ENCODE measurements around the gene SLC38A2.

Gene SLC38A2

GRCh38 chr12:46391630-46392029 lies 19.1 kb upstream of the SLC38A2 start:
- Histone ChIP-seq H3K9me3 (ENCODE audit: insufficient read depth, low read depth, low read length) (no peaks in the 10 kb centered on the region), H3K27me3 (ENCODE audit: insufficient read depth, low read length) (no peaks in the 10 kb centered on the region), H3K27ac (ENCODE audit: low read length) (no peak overlapping the region), H3K4me1 (ENCODE audit: insufficient read depth, low read length) (peaks cover 48% of the 10 kb centered on the region), H3K9ac (ENCODE audit: low read depth, low read length) (no peak overlapping the region), H3K36me3 (ENCODE audit: insufficient read depth, low read depth, low read length) (peaks cover 51% of the 10 kb centered on the region), H3K4me3 (ENCODE audit: low read length) (no peak overlapping the region)

- H3K9me3 ChIP-seq (ENCODE audit: insufficient read depth, low read depth, low read length): no peaks in the 10 kb centered on the region
- no peak overlapping the region for H3K9ac ChIP-seq (ENCODE audit: low read depth, low read length)
- no peaks in the 10 kb centered on the region for H3K27me3 ChIP-seq (ENCODE audit: insufficient read depth, low read length)
- peak overlapping the region; percentile 1 for H3K27ac ChIP-seq (ENCODE audit: low read length)
- peaks cover 49% of the 10 kb centered on the region for H3K36me3 ChIP-seq (ENCODE audit: insufficient read depth, low read depth, low read length)
- peaks cover 55% of the 10 kb centered on the region for H3K4me1 ChIP-seq (ENCODE audit: insufficient read depth, low read length)
- peak overlapping the region; percentile 12; the same call in 1 of the 2 replicates for H3K4me3 ChIP-seq (ENCODE audit: low read length)
These were observed 18.3 kb upstream of the SLC38A2 start for GRCh38 chr12:46390881-46391280.

DNA sequence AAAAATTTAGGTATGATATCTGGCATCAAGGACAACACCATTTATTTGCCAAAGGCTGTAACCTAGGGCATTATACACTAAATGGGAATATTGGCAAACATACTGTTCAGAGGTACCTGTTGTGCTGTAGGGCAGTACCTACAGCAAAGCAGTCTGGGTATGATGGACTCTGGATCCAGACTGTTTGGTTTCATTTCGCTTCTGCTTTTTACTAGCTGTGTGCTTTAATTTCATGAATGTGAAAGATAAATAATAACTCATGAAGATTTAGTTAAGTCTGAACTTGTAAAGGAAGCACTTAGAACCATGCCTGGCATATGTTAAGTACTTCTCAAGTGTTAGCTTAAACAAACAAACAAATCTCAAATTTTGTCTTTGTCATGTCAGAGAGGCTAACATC lies 17.7 kb upstream of the SLC38A2 start:
- no peaks in the 10 kb centered on the region for H3K9me3 ChIP-seq (ENCODE audit: insufficient read depth, low read depth, low read length)
- no peaks in the 10 kb centered on the region for H3K27me3 ChIP-seq (ENCODE audit: insufficient read depth, low read length)
- H3K4me3 ChIP-seq (ENCODE audit: low read length): no peak overlapping the region; the same call in 1 of the 2 replicates
- H3K27ac ChIP-seq (ENCODE audit: low read length): peak overlapping the region; percentile 1
- no peak overlapping the region for H3K9ac ChIP-seq (ENCODE audit: low read depth, low read length)
- H3K4me1 ChIP-seq (ENCODE audit: insufficient read depth, low read length): peaks cover 56% of the 10 kb centered on the region
- H3K36me3 ChIP-seq (ENCODE audit: insufficient read depth, low read depth, low read length): peaks cover 49% of the 10 kb centered on the region

DNA sequence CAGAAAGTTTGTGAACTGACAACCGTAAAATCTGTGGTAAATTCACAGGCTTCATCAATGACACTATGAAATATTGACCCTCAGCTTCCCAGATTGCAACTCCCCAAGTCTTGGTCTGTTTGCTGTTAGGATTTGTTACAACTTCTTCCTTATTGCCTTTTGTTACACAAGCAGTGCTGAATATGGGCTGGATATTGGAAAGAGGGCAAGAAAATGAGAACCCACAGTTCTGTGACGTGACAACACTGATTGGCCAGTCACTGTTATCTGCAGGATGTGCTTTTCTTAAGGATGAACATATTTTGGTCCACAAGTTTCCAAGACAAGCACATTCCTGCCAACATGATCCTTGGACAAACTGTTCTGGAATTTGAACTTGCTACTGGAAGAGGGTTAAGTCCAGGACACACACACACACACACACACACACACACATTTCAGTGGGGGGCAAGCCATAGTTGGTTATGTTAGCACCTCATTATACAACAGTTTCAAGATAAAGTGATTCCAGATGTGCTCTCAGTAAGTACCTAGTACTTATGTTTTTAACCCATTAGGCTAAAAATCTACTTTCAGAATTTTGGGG lies 16.6 kb upstream of the SLC38A2 start:
- no peak overlapping the region for H3K4me3 ChIP-seq (ENCODE audit: low read length)
- no peaks in the 10 kb centered on the region for H3K27me3 ChIP-seq (ENCODE audit: insufficient read depth, low read length)
- no peaks in the 10 kb centered on the region for H3K9me3 ChIP-seq (ENCODE audit: insufficient read depth, low read depth, low read length)
- H3K4me1 ChIP-seq (ENCODE audit: insufficient read depth, low read length): peaks cover 64% of the 10 kb centered on the region
- no peak overlapping the region for H3K27ac ChIP-seq (ENCODE audit: low read length)
- H3K36me3 ChIP-seq (ENCODE audit: insufficient read depth, low read depth, low read length): peaks cover 45% of the 10 kb centered on the region
- no peak overlapping the region for H3K9ac ChIP-seq (ENCODE audit: low read depth, low read length)

DNA sequence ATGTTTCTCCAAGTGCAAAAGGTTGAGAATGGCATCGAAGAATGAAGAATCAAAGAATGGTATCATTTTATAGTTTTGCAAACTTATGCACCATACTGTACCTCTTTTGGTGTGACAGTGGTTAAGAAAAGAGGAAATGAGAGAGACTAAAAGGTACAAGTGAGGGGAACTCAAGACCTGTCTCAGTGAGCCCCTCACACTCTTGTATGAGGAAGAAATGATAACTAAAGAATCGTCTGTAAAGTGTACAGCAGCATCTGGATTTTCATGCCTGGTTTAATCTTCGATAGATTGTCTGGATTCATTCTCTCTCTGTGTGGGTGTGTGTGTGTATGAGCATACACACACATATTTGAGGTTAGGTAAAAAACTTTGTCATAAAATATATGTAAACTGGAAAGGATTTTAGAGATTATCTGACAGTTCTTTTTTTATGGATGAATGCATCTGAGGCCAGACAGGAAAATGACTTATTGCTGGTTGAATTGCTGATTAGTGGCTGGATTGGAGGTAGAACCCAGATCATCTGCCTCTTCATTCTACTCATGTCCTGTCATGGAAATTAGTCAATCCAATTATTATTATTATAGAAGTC lies 16.0 kb upstream of the SLC38A2 start:
- no peak overlapping the region for H3K27ac ChIP-seq (ENCODE audit: low read length)
- no peak overlapping the region for H3K4me3 ChIP-seq (ENCODE audit: low read length)

GRCh38 chr12:46387670-46388069 lies 15.1 kb upstream of the SLC38A2 start:
- peak overlapping the region; percentile 62; the same call in 1 of the 2 replicates for H3K9ac ChIP-seq (ENCODE audit: low read depth, low read length)
- peaks cover 65% of the 10 kb centered on the region for H3K4me1 ChIP-seq (ENCODE audit: insufficient read depth, low read length)
- H3K27ac ChIP-seq (ENCODE audit: low read length): peak overlapping the region; percentile 6
- H3K27me3 ChIP-seq (ENCODE audit: insufficient read depth, low read length): no peaks in the 10 kb centered on the region
- H3K36me3 ChIP-seq (ENCODE audit: insufficient read depth, low read depth, low read length): peaks cover 36% of the 10 kb centered on the region
- peak overlapping the region; percentile 56; the same call in 1 of the 2 replicates for H3K4me3 ChIP-seq (ENCODE audit: low read length)
- no peaks in the 10 kb centered on the region for H3K9me3 ChIP-seq (ENCODE audit: insufficient read depth, low read depth, low read length)

More for the DNA sequence above, 16.0 kb upstream of the SLC38A2 start:
- Histone ChIP-seq H3K36me3 (ENCODE audit: insufficient read depth, low read depth, low read length) (peaks cover 39% of the 10 kb centered on the region), H3K27me3 (ENCODE audit: insufficient read depth, low read length) (no peaks in the 10 kb centered on the region), H3K4me1 (ENCODE audit: insufficient read depth, low read length) (peaks cover 64% of the 10 kb centered on the region), H3K9me3 (ENCODE audit: insufficient read depth, low read depth, low read length) (no peaks in the 10 kb centered on the region), H3K9ac (ENCODE audit: low read depth, low read length) (no peak overlapping the region)

- Histone ChIP-seq H3K9me3 (ENCODE audit: insufficient read depth, low read depth, low read length) (no peaks in the 10 kb centered on the region), H3K36me3 (ENCODE audit: insufficient read depth, low read depth, low read length) (peaks cover 33% of the 10 kb centered on the region), H3K9ac (ENCODE audit: low read depth, low read length) (peak overlapping the region; percentile 62), H3K4me3 (ENCODE audit: low read length) (peak overlapping the region; percentile 56), H3K27ac (ENCODE audit: low read length) (peak overlapping the region; percentile 6), H3K27me3 (ENCODE audit: insufficient read depth, low read length) (no peaks in the 10 kb centered on the region), H3K4me1 (ENCODE audit: insufficient read depth, low read length) (peaks cover 64% of the 10 kb centered on the region)
These were observed 14.5 kb upstream of the SLC38A2 start for GRCh38 chr12:46386877-46387629.

- Histone ChIP-seq H3K9ac (ENCODE audit: low read depth, low read length) (peak overlapping the region; percentile 27; the same call in 1 of the 2 replicates), H3K4me3 (ENCODE audit: low read length) (peak overlapping the region; percentile 56), H3K27ac (ENCODE audit: low read length) (peak overlapping the region; percentile 4), H3K4me1 (ENCODE audit: insufficient read depth, low read length) (peaks cover 61% of the 10 kb centered on the region), H3K9me3 (ENCODE audit: insufficient read depth, low read depth, low read length) (no peaks in the 10 kb centered on the region), H3K27me3 (ENCODE audit: insufficient read depth, low read length) (no peaks in the 10 kb centered on the region), H3K36me3 (ENCODE audit: insufficient read depth, low read depth, low read length) (peaks cover 27% of the 10 kb centered on the region)
These were observed 13.8 kb upstream of the SLC38A2 start for GRCh38 chr12:46386360-46386867.

GRCh38 chr12:46385438-46385837 lies 12.9 kb upstream of the SLC38A2 start:
- no peaks in the 10 kb centered on the region for H3K27me3 ChIP-seq (ENCODE audit: insufficient read depth, low read length)
- no peaks in the 10 kb centered on the region for H3K9me3 ChIP-seq (ENCODE audit: insufficient read depth, low read depth, low read length)
- peak overlapping the region; percentile 57 for H3K27ac ChIP-seq (ENCODE audit: low read length)
- H3K4me1 ChIP-seq (ENCODE audit: insufficient read depth, low read length): peaks cover 52% of the 10 kb centered on the region
- H3K36me3 ChIP-seq (ENCODE audit: insufficient read depth, low read depth, low read length): peaks cover 23% of the 10 kb centered on the region
- peak overlapping the region; percentile 58; the same call in 1 of the 2 replicates for H3K9ac ChIP-seq (ENCODE audit: low read depth, low read length)
- H3K4me3 ChIP-seq (ENCODE audit: low read length): peak overlapping the region; percentile 93; the same call in 1 of the 2 replicates

DNA sequence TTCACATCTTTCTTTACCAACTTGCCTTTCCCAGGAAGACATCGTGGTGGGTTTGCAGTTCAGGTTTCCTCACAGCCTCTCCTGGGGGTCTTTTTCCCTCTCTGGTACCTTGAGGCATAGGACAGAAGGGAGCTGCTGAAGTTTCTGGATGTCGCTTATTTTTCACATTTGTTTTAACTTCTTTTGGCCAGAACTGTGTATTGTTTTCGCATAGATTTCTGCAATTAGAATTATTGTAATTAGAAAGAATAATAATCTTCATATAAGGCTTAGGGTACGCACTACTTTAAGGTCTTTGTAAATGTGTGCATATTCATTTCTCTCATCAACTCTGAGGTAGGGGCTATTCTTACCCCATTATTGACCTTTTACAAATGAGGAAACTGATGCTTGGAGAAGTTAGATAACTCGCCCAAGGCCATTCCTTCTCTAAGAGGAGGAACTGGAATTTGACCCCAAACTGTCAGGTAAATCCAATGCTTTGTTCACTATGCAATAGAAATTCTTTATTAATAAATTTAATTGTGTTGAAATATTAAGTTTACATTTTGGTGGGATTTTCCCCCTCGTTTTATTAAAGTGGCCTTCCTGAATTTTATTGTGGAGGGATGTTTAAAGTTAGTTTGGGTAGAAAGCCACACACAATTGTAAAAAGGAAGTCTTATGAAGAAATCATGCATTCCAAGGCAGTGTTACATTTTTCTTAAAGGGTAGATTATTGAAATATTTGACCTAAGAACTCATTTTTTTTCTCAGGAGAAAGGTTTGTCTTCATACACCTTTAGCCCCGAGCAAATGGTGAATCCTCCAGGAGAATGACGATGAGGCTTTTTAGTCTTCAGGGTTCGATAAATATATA lies 12.1 kb upstream of the SLC38A2 start:
- peak overlapping the region; percentile 93 for H3K4me3 ChIP-seq (ENCODE audit: low read length)
- H3K36me3 ChIP-seq (ENCODE audit: insufficient read depth, low read depth, low read length): peaks cover 21% of the 10 kb centered on the region
- H3K9ac ChIP-seq (ENCODE audit: low read depth, low read length): peak overlapping the region; percentile 94
- no peaks in the 10 kb centered on the region for H3K9me3 ChIP-seq (ENCODE audit: insufficient read depth, low read depth, low read length)
- no peaks in the 10 kb centered on the region for H3K27me3 ChIP-seq (ENCODE audit: insufficient read depth, low read length)
- H3K4me1 ChIP-seq (ENCODE audit: insufficient read depth, low read length): peaks cover 45% of the 10 kb centered on the region
- peak overlapping the region; percentile 93 for H3K27ac ChIP-seq (ENCODE audit: low read length)
